ENCODE results near the gene PLAU. TPM values are rescaled to one million over a fixed set of nuclear protein-coding genes. Genes with fewer than 3 reads are reported as not detected.

PLAU gene
- total and polyA plus RNA-seq, 9 of the 15 experiments (the other 6 are each of a cell fraction or from before 2014, with no cell fraction given): 2.1 to 16.9 (median 3.3) TPM

GRCh38 chr10:73884017-73884416 lies 26.9 kb upstream of the PLAU start (continued):
- 0 out of 2 replicates have a peak, but pooled peaks have one; percentile 47 for TF ChIP-seq TRIM25 (IDR thresholded peaks at IDR 0.05; ENCODE audit: borderline replicate concordance)
- TF ChIP-seq CSDE1 (IDR thresholded peaks at IDR 0.05): 0 out of 4 replicates have a peak, but pooled peaks of 1 of the 2 experiments have one; percentile 39

- no peaks in the 10 kb centered on the region for H4K20me1 ChIP-seq (replicated peaks; ENCODE audit: control insufficient read depth, insufficient read depth, low read length)
- no peaks in the 10 kb centered on the region for H3K27me3 ChIP-seq (ENCODE audit: control insufficient read depth in 2 of 2, insufficient read depth in 2 of 2, low read length in 2 of 2)
- no peak overlapping the region for H2AFZ ChIP-seq (ENCODE audit: low read depth, low read length)
- no peak overlapping the region for H3K4me2 ChIP-seq (ENCODE audit: insufficient read depth, low read length)
- intact Hi-C loops (cut with micrococcal nuclease) (loop anchor here (1.0 to 5.0 kb wide), 5 partner anchors 54 to 351 kb away; no protein-coding TSS in a partner anchor), in situ Hi-C loops (cut with MboI) (loop anchor here (5.0 to 10.0 kb wide), 3 partner anchors 49 to 349 kb away; no protein-coding TSS in a partner anchor)
- H3K9me3 ChIP-seq (replicated peaks; ENCODE audit: control insufficient read depth, insufficient read depth, low read depth, low read length): no peaks in the 10 kb centered on the region
- H3K36me3 ChIP-seq (ENCODE audit: control insufficient read depth, insufficient read depth, low read length): no peaks in the 10 kb centered on the region
- peak; percentile 98 for ATAC-seq
- WGBS (ENCODE audit: insufficient coverage, low coverage, missing lambda C conversion rate): 0% methylated on average over 5 of the region's 5 CpGs
- DNase-seq (ENCODE audit: extremely low read depth in 1 of 4, low spot score in 3 of 4): peak; percentile 89 to 92 (median 90)
- no peaks in the 10 kb centered on the region for H3K9me1 ChIP-seq (ENCODE audit: control insufficient read depth, insufficient read depth, low read length)
- CTCF ChIA-PET (ENCODE audit: low intra/inter-chr PET ratio): interaction anchor here (0.6 to 4.9 kb wide), 12 partner anchors 37 to 1351 kb away, joined by 3 to 39 read pairs (median 6); partner anchors contain the start of gene COMTD1
- H3K4me1 ChIP-seq (replicated peaks in 1 of 2; ENCODE audit: control insufficient read depth in 2 of 2, insufficient read depth in 2 of 2, low read length in 2 of 2): peaks cover 17 to 20% of the 10 kb centered on the region in 2 experiments
- H3K4me3 ChIP-seq: no peak overlapping the region
- no peak overlapping the region for H3K9ac ChIP-seq (ENCODE audit: insufficient read depth in 1 of 2, low read depth in 2 of 2, low read length in 2 of 2)
- H3K79me2 ChIP-seq (ENCODE audit: control insufficient read depth, insufficient read depth, low read length): no peaks in the 10 kb centered on the region
- POLR2A ChIA-PET: interaction anchor here (0.6 to 3.2 kb wide), 9 partner anchors 8 to 195 kb away, joined by 3 to 12 read pairs (median 3); partner anchors contain the start of gene CAMK2G
- no peak overlapping the region for H3K27ac ChIP-seq (ENCODE audit: extremely low read depth, low read depth, low read length)
- FAIRE-seq: peak; percentile 95
- no TSS peak for BruUV-seq (replicated peaks)
- TF ChIP-seq HCFC1 (IDR thresholded peaks at IDR 0.05; ENCODE audit: low read depth, low read length): 0 out of 2 replicates have a peak, but pooled peaks have one; percentile 23
- no peak for TF ChIP-seq ARHGAP35 (IDR thresholded peaks at IDR 0.05; ENCODE audit: partially characterized antibody)
- TF ChIP-seq ASH1L (IDR thresholded peaks at IDR 0.05; ENCODE audit: borderline replicate concordance, low read depth, partially characterized antibody): no peak
- TF ChIP-seq ZNF586 (CRISPR knock-in tag; conservative IDR thresholded peaks at IDR 0.05): no peak
- no peak for TF ChIP-seq NFRKB (IDR thresholded peaks at IDR 0.05; ENCODE audit: low read depth)
- no peak for TF ChIP-seq RUNX1 (IDR thresholded peaks at IDR 0.05; ENCODE audit: low read depth)
- peak; percentile 30; the same call in 1 of the 2 replicates for TF ChIP-seq DPF2 (IDR thresholded peaks at IDR 0.05)
- no peak for TF ChIP-seq CBFA2T3 (IDR thresholded peaks at IDR 0.05)
- no peak for TF ChIP-seq TAF9B (IDR thresholded peaks at IDR 0.05; ENCODE audit: partially characterized antibody)
- no peak for TF ChIP-seq MXD1 (CRISPR knock-in tag; IDR thresholded peaks at IDR 0.05; ENCODE audit: borderline replicate concordance, poor library complexity, severe bottlenecking)
- no peak for TF ChIP-seq MYBL2 (IDR thresholded peaks at IDR 0.05; ENCODE audit: low read depth)
- TF ChIP-seq MYBL2 (CRISPR knock-in tag; IDR thresholded peaks at IDR 0.05; ENCODE audit: borderline replicate concordance): no peak
- TF ChIP-seq ZBTB8A (IDR thresholded peaks at IDR 0.05; ENCODE audit: partially characterized antibody): no peak
- TF ChIP-seq TSC22D4 (tag; IDR thresholded peaks at IDR 0.05): no peak
- no peak for TF ChIP-seq HNRNPL (IDR thresholded peaks at IDR 0.05; ENCODE audit: low read depth, low read length)
- TF ChIP-seq STAT5B (CRISPR knock-in tag; IDR thresholded peaks at IDR 0.05): no peak
- no peak for TF ChIP-seq ZBTB5 (IDR thresholded peaks at IDR 0.05)
Measured at GRCh38 chr10:73886085-73886529, 24.8 kb upstream of the PLAU start.

Measured in K562 (cell line).